Skeletal muscle tissue (tissue), 4 donors: ENCODE data around the gene LRRC8B. TPM values are rescaled to one million over a fixed set of nuclear protein-coding genes. Genes with fewer than 3 reads are reported as not detected.
"Not testable (repeated sequence)": the region's sequence is repeated elsewhere in the genome, so short reads cannot be mapped to it uniquely, and the experiment has no call there.

Experiments used
- H3K27ac ChIP-seq: one replicate; pipeline ENCODE4 v1.7.0; 2013; ENCODE audit warnings: mild to moderate bottlenecking, low read depth, low read length, inconsistent platforms
- H3K27me3 ChIP-seq, 3 donors: one replicate each; pipeline ENCODE4 v1.7.0; 2013; ENCODE audit warnings: low read length in 3 of 3; ENCODE audit not compliant: control insufficient read depth in 3 of 3, insufficient read depth in 3 of 3
- H3K36me3 ChIP-seq, 3 donors: one replicate each; pipeline ENCODE4 v1.7.0; 2013; ENCODE audit warnings: low read length in 3 of 3; ENCODE audit not compliant: control insufficient read depth in 3 of 3, insufficient read depth in 3 of 3
- H3K4me1 ChIP-seq, 3 donors: one replicate each; pipeline ENCODE4 v1.7.0; 2013; ENCODE audit warnings: low read length in 3 of 3, mild to moderate bottlenecking in 3 of 3; ENCODE audit not compliant: control insufficient read depth in 3 of 3, insufficient read depth in 3 of 3
- H3K4me3 ChIP-seq, 3 donors: one replicate each; pipeline ENCODE4 v1.7.0; 2013; ENCODE audit warnings: low read length in 3 of 3
- H3K9ac ChIP-seq, 3 donors: one replicate each; pipeline ENCODE4 v1.7.0; 2013; ENCODE audit warnings: low read length in 3 of 3, mild to moderate bottlenecking in 3 of 3, moderate library complexity in 2 of 3, low read depth in 1 of 3
- H3K9me3 ChIP-seq, 3 donors: one replicate each; pipeline ENCODE4 v1.7.0; 2013; ENCODE audit warnings: low read length in 3 of 3; ENCODE audit not compliant: control insufficient read depth in 3 of 3
- total RNA-seq: library from RNA; depleted of rRNA; stranded (reverse); fragments of >200 nt; gene quantifications from one replicate; pipeline ENCODE4 v1.2.3, GENCODE V29; 2014
- donor health status: Osteomylitis.

The LRRC8B gene
- total RNA-seq, 1 donor from 2014 or later: 3.7 TPM

- Histone ChIP-seq H3K9ac (no peak overlapping the region), H3K4me3 (no peak overlapping the region), H3K27me3 (peaks cover 0 to 2% (median 0%) of the 10 kb centered on the region in 3 donors), H3K27ac (no peak overlapping the region), H3K9me3 (no peaks in the 10 kb centered on the region), H3K36me3 (no peaks in the 10 kb centered on the region), H3K4me1 (peaks cover 6 to 15% (median 13%) of the 10 kb centered on the region in 3 donors)
Observed at GRCh38 chr1:89629146-89629545, 104.5 kb downstream of the LRRC8B start.

- H3K4me3 ChIP-seq, H3K9ac ChIP-seq, H3K27ac ChIP-seq, H3K9me3 ChIP-seq, H3K27me3 ChIP-seq, H3K36me3 ChIP-seq: not testable (repeated sequence)
- peaks cover 6 to 15% (median 14%) of the 10 kb centered on the region in 3 donors for H3K4me1 ChIP-seq
Observed at GRCh38 chr1:89629600-89629999, 105.0 kb downstream of the LRRC8B start.

DNA sequence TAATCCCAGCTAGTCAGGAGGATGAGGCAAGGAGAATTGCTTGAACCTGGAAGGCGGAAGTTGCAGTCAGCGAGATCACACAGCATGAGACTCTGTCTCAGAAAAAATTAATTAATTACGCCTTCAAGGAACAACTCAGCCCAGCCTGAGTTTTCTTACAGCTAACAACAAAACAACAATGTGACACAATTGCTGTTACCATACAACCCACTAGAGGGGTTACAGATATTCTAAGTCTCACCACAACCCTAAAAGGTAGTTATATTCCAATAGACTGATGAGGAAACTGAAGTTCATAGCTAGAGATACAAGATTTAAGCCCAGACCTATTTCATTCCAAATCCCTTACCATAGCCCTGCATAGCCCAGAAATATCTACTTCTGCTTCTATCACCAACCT, 105.4 kb downstream of the LRRC8B start:
- H3K9me3 ChIP-seq: no peaks in the 10 kb centered on the region
- H3K9ac ChIP-seq: no peak overlapping the region
- H3K4me1 ChIP-seq: peaks cover 6 to 15% (median 14%) of the 10 kb centered on the region in 3 donors
- no peak overlapping the region for H3K27ac ChIP-seq
- no peaks in the 10 kb centered on the region for H3K36me3 ChIP-seq
- peaks cover 0 to 2% (median 0%) of the 10 kb centered on the region in 3 donors for H3K27me3 ChIP-seq
- H3K4me3 ChIP-seq: no peak overlapping the region

GRCh38 chr1:89631816-89632656, 107.4 kb downstream of the LRRC8B start:
- Histone ChIP-seq H3K4me1 (peaks cover 6 to 19% (median 14%) of the 10 kb centered on the region in 3 donors), H3K27ac (peak overlapping the region; percentile 65), H3K36me3 (no peaks in the 10 kb centered on the region)

GRCh38 chr1:89632657-89633247, 108.1 kb downstream of the LRRC8B start, which contains the start of gene LRRC8C:
TSS of gene LRRC8C (plus strand) at chr1:89633120. CDS start at chr1:89686474, 53,354 bp downstream.
- Histone ChIP-seq H3K9ac (peak within 1 kb of the TSS; percentile 71 to 87 (median 81)), H3K4me1 (peaks cover 6 to 21% (median 14%) of the 10 kb centered on the region in 3 donors)

More at GRCh38 chr1:89631816-89632656, 107.4 kb downstream of the LRRC8B start:
- peaks cover 0 to 2% (median 0%) of the 10 kb centered on the region in 3 donors for H3K27me3 ChIP-seq
- H3K9me3 ChIP-seq: no peaks in the 10 kb centered on the region
- H3K9ac ChIP-seq: peak overlapping the region; percentile 69 to 81 (median 77)
- peak overlapping the region; percentile 78 to 82 (median 82) for H3K4me3 ChIP-seq

GRCh38 chr1:89633248-89633799, 108.7 kb downstream of the LRRC8B start:
- peaks cover 0 to 2% (median 0%) of the 10 kb centered on the region in 3 donors for H3K27me3 ChIP-seq

More at GRCh38 chr1:89632657-89633247, 108.1 kb downstream of the LRRC8B start, which contains the start of gene LRRC8C:
- Histone ChIP-seq H3K27me3 (peaks cover 0 to 2% (median 0%) of the 10 kb centered on the region in 3 donors), H3K9me3 (no peaks in the 10 kb centered on the region), H3K36me3 (no peaks in the 10 kb centered on the region), H3K27ac (peak within 1 kb of the TSS; percentile 68), H3K4me3 (peak within 1 kb of the TSS; percentile 78 to 90 (median 82))

DNA sequence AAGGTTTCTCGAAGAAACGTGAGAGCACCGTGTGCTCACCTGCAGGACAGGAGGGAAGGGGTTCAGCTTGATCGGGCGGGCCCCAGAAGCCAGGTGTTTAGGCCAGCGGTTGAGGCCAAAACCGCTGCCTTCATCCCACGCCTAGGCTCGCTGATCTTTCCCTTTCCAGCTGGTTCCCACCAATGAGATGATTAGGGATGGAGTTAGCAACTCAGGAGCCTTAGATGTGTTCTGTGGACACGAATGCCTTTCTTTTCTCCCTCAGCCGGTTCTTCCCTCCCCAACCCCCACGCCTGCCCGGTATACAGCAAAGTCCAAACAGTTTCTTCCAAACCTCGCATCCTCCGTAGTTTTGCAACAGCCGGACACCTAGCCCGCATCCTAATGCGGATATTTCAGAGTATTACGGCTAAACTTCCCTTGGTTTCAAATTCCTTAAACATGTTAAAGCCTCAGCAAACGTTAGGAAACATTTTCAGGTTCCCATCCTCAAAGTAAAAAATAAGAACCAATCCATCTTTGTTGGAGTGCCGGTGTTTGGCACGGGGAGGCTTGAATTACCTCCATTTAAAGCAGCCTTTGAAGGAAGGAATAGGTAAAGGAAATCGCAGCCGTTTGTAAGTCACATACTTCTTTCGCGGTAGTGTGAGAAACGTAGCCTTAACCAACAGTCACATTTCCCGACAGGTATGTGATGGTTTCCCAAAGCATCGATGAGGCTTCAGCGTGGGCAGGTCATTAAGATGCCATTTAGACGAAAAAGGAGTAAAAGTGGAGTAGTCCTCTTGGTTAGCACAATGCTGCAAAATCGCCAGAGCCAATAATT, 109.4 kb downstream of the LRRC8B start:
- Histone ChIP-seq H3K4me3 (peak overlapping the region; percentile 78 to 90 (median 82)), H3K27me3 (peaks cover 0 to 2% (median 0%) of the 10 kb centered on the region in 3 donors), H3K9ac (peak overlapping the region; percentile 71 to 87 (median 81)), H3K27ac (peak overlapping the region; percentile 68), H3K4me1 (peaks cover 6 to 21% (median 14%) of the 10 kb centered on the region in 3 donors), H3K36me3 (no peaks in the 10 kb centered on the region), H3K9me3 (no peaks in the 10 kb centered on the region)

More at GRCh38 chr1:89633248-89633799, 108.7 kb downstream of the LRRC8B start:
- peaks cover 6 to 21% (median 14%) of the 10 kb centered on the region in 3 donors for H3K4me1 ChIP-seq
- no peaks in the 10 kb centered on the region for H3K36me3 ChIP-seq
- H3K9me3 ChIP-seq: no peaks in the 10 kb centered on the region
- H3K4me3 ChIP-seq: peak overlapping the region; percentile 78 to 90 (median 82)
- H3K27ac ChIP-seq: peak overlapping the region; percentile 68
- H3K9ac ChIP-seq: peak overlapping the region; percentile 71 to 87 (median 81)

GRCh38 chr1:89635825-89636815, 111.5 kb downstream of the LRRC8B start:
- Histone ChIP-seq H3K27ac (no peak overlapping the region), H3K36me3 (no peaks in the 10 kb centered on the region), H3K9ac (no peak overlapping the region), H3K4me3 (peak overlapping the region in 1 of 3 donors; percentile 46), H3K9me3 (no peaks in the 10 kb centered on the region), H3K27me3 (peaks cover 0 to 2% (median 0%) of the 10 kb centered on the region in 3 donors), H3K4me1 (peaks cover 6 to 21% (median 14%) of the 10 kb centered on the region in 3 donors)
